Measurements from ENCODE around the gene KRT35. TPM values are rescaled to one million over a fixed set of nuclear protein-coding genes. Genes with fewer than 3 reads are reported as not detected.

KRT35 gene
- total RNA-seq, 1 experiment from 2014 or later = not detected

GRCh38 chr17:41504246-41504977 is 23.5 kb upstream of the KRT35 start:
- no peak overlapping the region for H3K4me3 ChIP-seq (replicated peaks in 1 of 2; ENCODE audit: low read depth in 1 of 2, low read length in 2 of 2)
- no peak overlapping the region for H3K4me2 ChIP-seq (ENCODE audit: low read length)
- ChIA-PET RAD21 (ENCODE audit: low non-redundant PET in 1 of 2, low total read pairs in 2 of 2, uncharacterized antibody in 2 of 2, unreplicated experiment in 2 of 2) (no interaction called here), POLR2A (no interaction called here), CTCF (no interaction called here)
- no peaks in the 10 kb centered on the region for H3K9me2 ChIP-seq (ENCODE audit: insufficient read depth)
- H3K79me2 ChIP-seq (ENCODE audit: insufficient read depth, low read length) = no peaks in the 10 kb centered on the region
- H3K9ac ChIP-seq (ENCODE audit: low read length) = no peak overlapping the region
- no peaks in the 10 kb centered on the region for H3K9me3 ChIP-seq (ENCODE audit: control insufficient read depth in 1 of 2, insufficient read depth in 1 of 2, low read depth in 1 of 2, low read length in 2 of 2)
- H3K27me3 ChIP-seq (ENCODE audit: insufficient read depth, low read length) = no peaks in the 10 kb centered on the region
- no TSS peak for BruUV-seq (replicated peaks)
- no peak overlapping the region for H2AFZ ChIP-seq (ENCODE audit: low read depth, low read length, poor library complexity, severe bottlenecking)
- no peak for ATAC-seq
- intact Hi-C loops (cut with micrococcal nuclease) = no loop called here
- H3K4me1 ChIP-seq (ENCODE audit: control insufficient read depth in 1 of 2, insufficient read depth in 2 of 2, low read length in 2 of 2) = peaks cover 13 to 48% of the 10 kb centered on the region in 2 experiments
- H3K27ac ChIP-seq (ENCODE audit: low read depth, low read length) = no peak overlapping the region
- DNase-seq (ENCODE audit: low read depth, low spot score) = no peak
- no peaks in the 10 kb centered on the region for H3K36me3 ChIP-seq (ENCODE audit: control insufficient read depth in 1 of 2, insufficient read depth in 2 of 2, low read length in 2 of 2)
- no peaks in the 10 kb centered on the region for H4K20me1 ChIP-seq (ENCODE audit: insufficient read depth)
- TF ChIP-seq TCF7L2 (IDR thresholded peaks at IDR 0.05; ENCODE audit: borderline replicate concordance, extremely low read depth, insufficient read depth, insufficient read length) (no peak), EZH2phosphoT487 (IDR thresholded peaks at IDR 0.05; ENCODE audit: borderline replicate concordance) (no peak), ZBTB33 (IDR thresholded peaks at IDR 0.05; ENCODE audit: extremely low read depth, insufficient replicate concordance, low read length) (no peak), FOSL1 (IDR thresholded peaks at IDR 0.05; ENCODE audit: low read depth) (no peak), ZNF274 (IDR thresholded peaks at IDR 0.05; ENCODE audit: low read depth, low read length) (no peak), RAD21 (IDR thresholded peaks at IDR 0.05; ENCODE audit: low read depth) (no peak), POLR2A (IDR thresholded peaks at IDR 0.05; ENCODE audit: borderline replicate concordance, extremely low read depth, insufficient read depth, insufficient read length) (no peak), SRF (IDR thresholded peaks at IDR 0.05; ENCODE audit: low read depth) (no peak), SIN3A (IDR thresholded peaks at IDR 0.05; ENCODE audit: low read depth) (no peak), MAX (IDR thresholded peaks at IDR 0.05) (no peak), CEBPB (IDR thresholded peaks at IDR 0.05; ENCODE audit: low read depth) (no peak), ATF3 (IDR thresholded peaks at IDR 0.05) (no peak), YY1 (IDR thresholded peaks at IDR 0.05; ENCODE audit: extremely low read depth, insufficient replicate concordance, low read depth, low read length) (no peak), ZFX (IDR thresholded peaks at IDR 0.05) (no peak), ELF1 (IDR thresholded peaks at IDR 0.05; ENCODE audit: borderline replicate concordance, low read depth) (no peak), SP1 (IDR thresholded peaks at IDR 0.05; ENCODE audit: low read depth) (no peak), CBX3 (IDR thresholded peaks at IDR 0.05; ENCODE audit: low read depth) (no peak), POLR2AphosphoS5 (IDR thresholded peaks at IDR 0.05; ENCODE audit: low read depth, low read length) (no peak), EGR1 (IDR thresholded peaks at IDR 0.05; ENCODE audit: low read depth) (no peak)

Data from HCT116 (cell line).